NOMO-1 (cell line): ENCODE data around the gene POP7.
A peak's percentile ranks its signal among the peaks of the same experiment; 100 is the strongest.
"Not testable (repeated sequence)": the region's sequence is repeated elsewhere in the genome, so short reads cannot be mapped to it uniquely, and the experiment has no call there.

Source experiments
- DNase-seq, 2 experiments: peaks; one replicate each; lab custom pipeline; 2025; ENCODE audit not compliant: unreplicated experiment in 2 of 2; lab: John Stamatoyannopoulos, UW

The POP7 gene

DNA sequence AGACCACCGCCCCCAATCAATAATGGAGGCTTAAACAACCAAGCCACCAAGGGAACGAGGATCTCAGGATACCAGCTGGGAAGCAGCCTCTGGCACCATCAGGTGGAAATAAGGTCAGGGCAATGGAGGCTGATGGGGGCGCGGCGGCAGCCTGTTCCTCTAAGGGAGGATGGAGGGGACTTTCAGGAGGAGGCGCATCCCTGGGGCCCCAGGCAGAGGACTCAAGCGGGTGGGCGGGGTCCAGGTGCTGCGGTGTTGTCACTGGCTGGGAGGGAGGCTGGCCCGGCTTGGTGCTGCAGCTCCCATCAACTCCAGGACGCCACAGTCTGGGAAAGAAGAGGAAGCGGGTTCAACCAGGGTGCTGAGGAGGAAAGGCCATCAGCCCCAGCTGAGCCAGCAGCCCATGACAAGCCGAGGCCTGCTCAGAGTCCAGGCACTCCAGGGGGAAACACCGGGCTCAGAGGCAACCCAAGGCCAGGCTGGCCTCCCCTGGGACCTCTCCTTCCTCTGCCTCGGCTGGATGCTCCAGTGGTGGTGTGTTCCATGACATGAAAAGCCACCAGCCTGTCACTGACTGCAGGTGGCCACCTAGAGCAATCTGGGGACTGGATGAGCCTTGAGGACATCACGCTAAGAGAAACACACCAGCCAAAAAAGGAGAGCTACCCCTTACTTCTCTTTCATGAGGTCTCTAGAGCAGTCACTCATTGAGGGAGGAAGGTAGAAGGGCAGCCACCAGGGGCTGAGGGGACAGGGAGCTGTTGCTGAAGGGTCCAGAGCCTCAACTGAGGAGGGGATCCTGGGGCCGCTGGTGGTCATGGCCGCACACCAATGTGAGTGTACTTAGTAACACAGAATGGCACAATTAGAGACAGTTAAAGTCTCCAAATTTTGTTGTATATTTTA, 16.4 kb upstream of the POP7 start:
- DNase-seq: no peak

DNA sequence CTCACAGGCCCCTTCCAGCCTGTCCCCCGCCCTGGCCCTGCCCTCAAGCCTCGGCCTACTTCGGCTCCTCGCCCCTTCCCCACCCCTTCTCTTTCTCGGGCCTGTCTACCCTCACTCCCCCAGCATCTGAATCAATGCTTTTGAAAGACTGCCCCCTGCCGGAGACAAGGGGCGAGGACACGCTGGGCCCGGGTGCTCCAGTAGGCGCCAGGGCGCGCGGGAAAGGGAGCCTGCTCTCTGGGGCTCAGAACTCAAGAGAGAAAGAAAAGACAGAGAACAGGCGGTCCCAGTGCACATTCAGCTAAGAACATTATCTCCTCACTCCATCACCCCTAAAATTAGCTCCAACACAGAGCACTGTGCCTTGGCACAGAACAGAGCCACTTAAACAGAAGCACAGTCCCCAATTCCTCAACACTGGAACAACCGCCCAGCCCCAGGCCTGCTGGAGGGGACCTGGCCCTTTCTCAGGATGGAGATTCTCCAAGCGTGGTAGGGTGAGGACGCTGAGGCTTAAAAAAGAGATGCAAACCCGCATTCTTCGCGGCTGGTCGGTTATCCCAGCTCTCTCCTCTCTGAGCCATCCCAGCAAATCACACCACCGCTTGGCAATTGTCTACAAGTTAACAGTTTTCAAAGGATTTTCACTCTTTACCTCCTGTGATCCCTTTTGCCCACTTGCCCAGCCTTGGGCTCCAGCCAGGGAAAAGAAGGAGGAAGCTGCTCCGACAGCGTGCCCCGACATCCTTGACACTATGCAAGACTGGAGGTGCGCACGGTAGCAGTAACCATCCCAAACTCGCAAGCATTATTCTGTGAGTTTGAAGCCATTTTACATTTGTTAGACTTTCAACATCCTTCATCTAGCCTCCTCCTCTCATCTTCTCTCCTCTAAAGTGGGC, 14.0 kb upstream of the POP7 start:
- peak; percentile 60 to 64 for DNase-seq

DNA sequence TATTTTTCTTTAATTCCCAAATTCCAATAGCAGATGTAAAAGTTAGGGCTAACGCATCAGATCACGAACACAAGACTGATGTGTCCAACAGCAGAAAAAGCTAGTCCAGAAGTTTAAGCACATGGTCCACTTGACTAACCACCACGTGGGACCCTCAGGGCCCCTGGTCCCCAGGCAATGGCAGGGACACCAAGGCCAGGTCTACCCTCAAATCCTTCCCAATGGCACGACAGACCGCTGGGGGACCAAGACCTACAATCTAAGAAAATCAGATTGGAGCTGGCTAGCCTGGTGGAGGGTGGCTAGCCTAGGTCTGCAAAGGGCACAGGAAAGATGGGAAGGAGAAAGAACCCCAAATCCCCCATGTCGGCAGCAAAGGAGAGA, 13.4 kb upstream of the POP7 start:
- no peak for DNase-seq

DNA sequence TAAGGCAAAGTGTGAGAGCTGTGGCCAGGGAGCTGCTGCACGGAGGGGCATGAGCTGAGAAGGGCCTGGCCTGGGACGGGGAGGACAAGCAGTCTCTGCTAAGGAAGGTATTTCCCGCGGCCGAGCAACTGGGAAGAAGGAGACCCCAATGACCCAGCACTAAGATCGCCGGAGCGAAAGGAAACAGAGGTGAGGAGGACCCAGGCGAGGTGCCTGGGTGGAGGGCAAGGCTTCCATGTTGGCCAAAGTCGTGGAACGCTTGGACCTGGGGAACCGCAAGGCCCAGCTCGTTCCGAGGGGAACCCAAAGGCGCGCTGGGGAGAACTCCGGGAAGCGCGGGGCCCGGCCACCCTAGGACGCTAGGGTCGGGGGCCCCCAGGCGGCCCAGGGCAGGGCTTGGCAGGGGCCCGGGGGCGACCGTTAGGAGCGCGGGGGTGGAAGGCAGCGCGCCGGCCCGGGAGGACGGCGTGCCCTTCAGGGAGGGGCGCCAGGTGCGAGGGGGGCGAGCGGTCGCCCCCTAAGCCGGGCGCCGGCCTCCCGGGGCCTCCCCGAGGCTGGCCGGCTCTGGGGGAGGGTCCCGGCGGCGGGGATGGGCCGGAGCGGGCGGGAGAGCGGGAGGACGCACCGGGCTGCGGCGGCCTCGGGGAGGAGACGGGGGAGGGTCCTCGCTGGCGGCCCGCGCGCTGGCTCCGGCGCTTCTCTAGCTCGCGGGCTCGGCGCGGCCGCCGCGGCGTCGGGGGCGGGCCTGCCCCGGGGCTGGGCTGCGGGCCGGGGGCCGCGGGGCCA, 12.4 kb upstream of the POP7 start:
- DNase-seq: no peak

DNA sequence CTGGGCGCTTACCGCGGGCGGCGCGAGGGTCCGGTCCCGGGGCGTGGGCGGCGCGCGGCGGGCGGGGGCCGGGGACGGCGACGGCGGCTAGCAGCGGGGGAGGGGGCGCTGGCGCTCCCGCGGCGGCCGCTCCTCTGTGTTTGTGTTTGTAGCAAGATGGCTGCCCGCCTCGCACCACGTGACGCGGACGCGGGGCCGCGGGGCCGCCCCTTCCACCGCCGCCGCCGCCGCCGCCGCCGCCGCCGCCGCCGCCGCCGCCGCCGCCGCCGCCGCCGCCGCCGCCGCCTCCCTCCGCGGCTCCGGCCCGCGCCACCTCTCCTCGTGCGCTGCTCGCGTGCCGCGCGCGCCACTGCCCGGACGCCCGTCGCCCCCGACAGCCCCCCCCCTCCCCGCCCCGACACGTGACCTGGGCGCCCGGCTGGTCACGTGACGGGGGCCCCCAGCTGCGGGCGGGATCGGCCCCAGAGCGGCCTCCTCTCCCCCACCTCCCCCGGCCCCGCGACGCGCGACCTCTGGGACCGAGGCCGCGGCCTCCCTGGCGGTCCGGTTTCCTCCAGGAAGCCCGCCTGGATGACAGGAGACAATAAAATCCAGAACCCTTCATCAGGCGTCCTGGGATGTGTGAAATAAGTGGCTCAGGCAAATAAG, 11.7 kb upstream of the POP7 start, which contains the start of gene GIGYF1:
Gene GIGYF1, minus strand, starts transcription at position 153 of the 648 bp plus-strand sequence. CDS start 6,012 bp downstream, outside the sequence.
- peak; percentile 70 to 80 for DNase-seq

DNA sequence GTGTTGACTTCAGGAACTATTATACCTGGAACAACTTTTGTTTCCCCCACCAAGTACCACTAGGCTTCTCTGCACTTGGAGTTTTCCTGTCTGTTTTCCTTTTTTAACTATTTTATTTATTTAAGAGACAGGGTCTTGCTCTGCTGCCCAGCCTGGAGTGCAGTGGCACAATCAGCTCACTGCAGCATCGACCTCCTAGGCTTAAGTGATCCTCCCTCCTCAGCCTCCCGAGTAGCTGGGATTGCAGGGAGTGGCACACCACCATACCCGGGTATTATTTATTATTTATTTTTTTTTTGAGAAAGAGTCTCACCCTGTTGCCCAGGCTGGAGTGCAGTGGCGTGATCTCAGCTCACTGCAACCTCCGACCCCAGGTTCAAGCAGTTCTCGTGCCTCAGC, 9.8 kb upstream of the POP7 start:
- DNase-seq: no peak

DNA sequence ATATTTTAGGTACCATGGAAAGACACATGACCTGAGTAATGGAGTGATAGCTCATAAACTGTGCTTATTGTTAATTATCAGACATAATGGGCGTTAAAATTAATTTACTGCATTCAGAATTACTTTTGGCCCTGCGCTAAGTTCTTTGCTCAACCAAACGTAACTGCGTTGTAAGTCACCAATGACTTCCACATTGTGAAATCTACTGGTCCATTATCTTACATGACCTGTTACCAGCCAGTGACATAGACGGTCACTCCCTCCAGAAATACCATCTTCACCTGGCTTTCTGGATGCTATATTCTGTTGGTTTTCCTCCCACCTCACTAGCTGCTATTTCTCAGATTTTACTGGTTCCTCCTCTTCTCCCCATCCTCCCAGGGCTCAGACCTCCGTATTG, 6.9 kb upstream of the POP7 start:
- DNase-seq: peak in 1 of 2 experiments; percentile 27

DNA sequence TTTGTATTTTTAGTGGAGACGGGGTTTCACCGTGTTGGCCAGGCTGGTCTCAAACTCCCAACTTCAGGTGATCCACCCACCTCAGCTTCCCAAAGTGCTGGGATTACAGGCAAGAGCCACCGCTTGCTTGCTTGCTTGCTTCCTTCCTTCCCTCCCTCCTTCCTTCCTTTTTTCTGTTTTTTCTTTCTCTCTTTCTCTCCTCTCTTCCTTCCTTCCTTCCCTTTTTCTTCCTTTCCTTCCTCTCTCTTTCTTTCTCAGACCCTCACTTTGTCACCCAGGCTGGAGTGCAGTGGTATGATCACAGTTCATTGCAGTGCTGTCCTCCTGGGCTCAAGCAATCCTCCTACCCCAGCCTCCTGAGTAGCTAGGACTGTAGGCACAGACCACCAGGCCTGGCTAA, 4.8 kb upstream of the POP7 start:
- not testable (repeated sequence) for DNase-seq

DNA sequence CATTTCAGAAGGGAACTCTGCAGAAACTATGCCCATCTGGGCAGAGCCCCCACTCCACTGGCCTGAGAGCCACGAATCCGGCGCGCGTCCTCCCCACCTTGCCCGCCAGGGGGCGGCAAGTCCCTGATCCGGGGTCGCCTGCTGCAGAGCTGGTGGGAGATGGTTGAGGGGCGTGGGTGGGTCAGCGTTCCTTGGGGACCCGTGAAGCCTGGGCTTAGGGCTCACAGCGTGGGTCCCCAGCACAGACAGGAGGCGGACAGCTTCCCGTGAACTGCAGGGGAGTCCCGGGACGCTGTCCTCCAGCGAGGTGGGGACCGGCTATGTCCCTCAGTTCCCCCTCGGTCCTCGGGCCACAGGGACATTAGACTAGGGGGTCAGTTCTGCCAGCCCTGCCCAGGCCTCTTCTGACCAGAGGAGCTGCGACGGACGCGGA, 585 bp upstream of the POP7 start:
- DNase-seq: peak; percentile 80 to 84

DNA sequence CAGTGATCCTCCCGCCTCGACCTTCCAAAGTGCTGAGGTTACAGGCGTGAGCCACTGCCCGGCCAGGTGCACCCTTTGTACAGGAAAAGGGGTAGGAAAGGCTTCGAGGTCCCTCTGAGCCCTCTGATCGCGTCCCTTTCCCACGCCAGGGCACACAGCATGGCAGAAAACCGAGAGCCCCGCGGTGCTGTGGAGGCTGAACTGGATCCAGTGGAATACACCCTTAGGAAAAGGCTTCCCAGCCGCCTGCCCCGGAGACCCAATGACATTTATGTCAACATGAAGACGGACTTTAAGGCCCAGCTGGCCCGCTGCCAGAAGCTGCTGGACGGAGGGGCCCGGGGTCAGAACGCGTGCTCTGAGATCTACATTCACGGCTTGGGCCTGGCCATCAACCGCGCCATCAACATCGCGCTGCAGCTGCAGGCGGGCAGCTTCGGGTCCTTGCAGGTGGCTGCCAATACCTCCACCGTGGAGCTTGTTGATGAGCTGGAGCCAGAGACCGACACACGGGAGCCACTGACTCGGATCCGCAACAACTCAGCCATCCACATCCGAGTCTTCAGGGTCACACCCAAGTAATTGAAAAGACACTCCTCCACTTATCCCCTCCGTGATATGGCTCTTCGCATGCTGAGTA, 871 bp downstream of the POP7 start:
- no peak for DNase-seq

DNA sequence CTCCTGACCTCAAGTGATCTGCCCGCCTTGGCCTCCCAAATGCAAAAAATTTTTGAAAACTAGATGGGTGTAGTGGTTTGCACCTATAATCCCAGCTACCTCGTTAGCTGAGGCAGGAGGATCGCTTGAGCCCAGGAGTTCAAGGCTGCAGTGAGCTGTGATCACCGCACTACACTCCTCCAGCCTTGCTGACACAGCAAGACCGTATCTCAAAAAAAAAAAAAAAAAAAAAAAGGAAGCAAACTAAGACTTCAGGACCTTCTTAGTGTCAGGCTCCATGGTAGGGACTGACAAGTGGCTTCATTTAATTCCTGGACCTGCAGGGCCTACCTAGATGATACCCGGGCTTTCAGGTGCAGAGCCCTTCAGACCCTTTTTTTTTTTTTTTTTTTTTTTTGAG, 2.5 kb downstream of the POP7 start:
- DNase-seq: no peak

DNA sequence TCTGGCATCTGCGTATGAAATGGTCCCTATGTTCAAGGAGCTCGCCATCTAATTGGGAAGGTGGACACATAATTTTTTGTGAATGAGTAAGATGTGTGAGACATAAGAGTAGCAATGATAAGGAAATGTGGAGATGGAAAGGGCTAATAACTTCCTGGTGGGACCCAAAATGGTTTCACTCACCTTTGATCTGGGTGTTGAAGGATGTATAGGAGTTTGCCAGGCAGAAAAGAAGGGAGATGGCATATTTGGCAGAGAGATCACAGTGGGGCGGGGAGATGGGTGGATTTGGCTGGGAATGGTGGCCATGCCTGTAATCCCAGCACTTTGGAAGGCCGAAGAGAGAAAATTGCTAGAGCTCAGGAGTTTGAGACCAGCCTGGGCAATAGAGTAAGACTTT, 4.5 kb downstream of the POP7 start:
- DNase-seq: no peak

DNA sequence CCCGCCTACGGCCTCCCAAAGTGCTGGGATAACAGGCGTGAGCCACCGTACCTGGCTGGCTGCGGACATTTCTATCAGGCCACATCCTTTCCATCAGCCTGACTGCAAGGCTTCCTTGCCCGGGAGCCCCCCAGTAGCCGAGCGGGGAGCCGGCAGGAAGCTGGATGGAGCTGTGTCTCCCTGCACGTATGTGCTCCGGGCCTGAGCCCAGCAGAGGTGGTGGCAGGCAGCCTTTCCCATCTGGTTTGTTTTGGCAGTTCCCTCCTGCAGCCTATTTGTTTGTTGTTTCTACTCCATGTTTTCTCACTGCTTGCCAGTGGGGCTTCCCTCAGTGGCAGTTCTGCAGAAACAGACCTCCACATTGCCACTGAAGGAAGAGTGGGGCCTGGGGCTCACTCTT, 5.4 kb downstream of the POP7 start:
- no peak for DNase-seq

DNA sequence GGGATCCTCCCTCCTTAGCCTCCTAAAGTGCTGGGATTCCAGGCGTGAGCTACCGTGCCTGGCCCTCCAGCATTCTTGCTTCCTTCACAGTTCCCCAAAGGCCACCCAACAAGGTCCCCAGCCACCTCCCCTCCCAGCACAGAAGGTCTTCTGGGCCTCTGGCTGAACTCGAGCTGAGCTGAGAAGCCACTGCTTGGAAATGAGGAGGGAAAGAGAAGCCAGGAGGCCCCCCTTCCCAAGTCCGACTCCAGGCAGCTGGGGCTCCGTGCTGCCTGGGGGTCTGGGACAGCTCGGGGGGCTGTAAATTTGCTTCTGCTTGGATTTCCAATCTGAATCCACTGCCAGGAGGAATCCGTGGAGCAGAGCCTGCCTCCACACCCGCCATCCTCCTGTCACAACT, 8.8 kb downstream of the POP7 start:
- no peak for DNase-seq

DNA sequence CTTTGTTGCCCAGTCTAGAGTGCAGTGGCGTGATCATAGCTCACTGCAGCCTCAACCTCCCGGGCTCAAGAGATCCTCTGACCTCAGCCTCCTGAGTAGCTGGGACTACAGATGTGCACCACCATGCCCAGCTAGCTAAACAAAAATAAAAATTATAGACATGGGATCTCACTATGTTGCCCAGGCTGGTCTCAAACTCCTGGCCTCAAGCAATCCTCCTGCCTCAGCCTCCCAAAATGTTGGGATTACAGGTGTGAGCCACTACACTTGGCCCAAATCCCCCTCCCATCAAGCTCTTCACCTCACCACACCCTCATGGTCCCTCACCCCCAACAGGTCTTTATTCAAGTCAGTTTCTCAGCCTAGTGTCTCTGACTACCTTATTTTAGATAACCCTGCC, 11.2 kb downstream of the POP7 start:
- DNase-seq: not testable (repeated sequence)

DNA sequence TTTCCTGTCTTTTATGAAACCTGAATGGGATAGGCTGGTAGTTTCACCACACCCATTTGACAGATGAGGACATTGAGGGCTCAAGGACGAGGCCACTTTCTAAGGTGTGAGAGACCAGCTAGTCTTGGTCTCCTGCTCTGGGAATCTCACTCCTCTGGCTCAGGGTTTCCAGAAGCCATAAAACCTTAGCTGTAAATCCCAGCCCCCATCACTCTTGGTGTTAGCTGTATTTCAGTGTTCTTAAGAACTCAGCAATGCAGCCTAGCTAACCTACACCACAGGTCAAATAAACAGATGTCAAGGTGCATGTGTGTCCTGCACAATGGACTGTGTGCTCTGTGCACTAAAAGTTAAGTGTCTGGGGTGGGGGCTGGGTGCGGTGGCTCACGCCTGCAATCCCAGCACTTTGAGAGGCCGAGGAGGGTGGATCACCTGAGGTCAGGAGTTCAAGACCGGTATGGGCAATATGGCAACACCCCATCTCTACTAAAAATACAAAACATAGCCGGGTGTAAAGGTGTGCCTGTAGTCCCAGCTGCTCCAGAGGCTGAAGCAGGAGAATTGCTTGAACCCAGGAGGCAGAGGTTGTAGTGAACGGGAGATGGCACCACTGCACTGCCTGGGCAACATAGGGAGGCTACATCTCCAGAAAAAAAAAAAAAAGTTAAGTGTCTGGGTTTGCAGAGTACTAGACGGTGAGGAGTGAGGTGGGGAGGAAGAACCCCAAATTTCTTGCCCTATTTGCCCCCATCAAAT, 13.8 kb downstream of the POP7 start:
- DNase-seq: no peak

DNA sequence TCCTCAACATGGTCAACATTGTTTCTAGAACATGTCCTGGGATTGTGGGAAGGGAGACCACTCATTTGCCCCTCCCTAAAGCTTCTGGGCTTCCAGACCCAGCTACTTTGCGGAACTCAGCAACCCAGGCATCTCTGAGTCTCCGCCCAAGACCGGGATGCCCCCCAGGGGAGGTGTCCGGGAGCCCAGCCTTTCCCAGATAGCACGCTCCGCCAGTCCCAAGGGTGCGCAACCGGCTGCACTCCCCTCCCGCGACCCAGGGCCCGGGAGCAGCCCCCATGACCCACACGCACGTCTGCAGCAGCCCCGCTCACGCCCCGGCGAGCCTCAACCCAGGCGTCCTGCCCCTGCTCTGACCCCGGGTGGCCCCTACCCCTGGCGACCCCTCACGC, 14.4 kb downstream of the POP7 start, which contains the start of gene EPO:
Gene EPO, plus strand, starts transcription at position 190 of the 392 bp plus-strand sequence. CDS start 513 bp downstream, outside the sequence.
- no peak for DNase-seq

DNA sequence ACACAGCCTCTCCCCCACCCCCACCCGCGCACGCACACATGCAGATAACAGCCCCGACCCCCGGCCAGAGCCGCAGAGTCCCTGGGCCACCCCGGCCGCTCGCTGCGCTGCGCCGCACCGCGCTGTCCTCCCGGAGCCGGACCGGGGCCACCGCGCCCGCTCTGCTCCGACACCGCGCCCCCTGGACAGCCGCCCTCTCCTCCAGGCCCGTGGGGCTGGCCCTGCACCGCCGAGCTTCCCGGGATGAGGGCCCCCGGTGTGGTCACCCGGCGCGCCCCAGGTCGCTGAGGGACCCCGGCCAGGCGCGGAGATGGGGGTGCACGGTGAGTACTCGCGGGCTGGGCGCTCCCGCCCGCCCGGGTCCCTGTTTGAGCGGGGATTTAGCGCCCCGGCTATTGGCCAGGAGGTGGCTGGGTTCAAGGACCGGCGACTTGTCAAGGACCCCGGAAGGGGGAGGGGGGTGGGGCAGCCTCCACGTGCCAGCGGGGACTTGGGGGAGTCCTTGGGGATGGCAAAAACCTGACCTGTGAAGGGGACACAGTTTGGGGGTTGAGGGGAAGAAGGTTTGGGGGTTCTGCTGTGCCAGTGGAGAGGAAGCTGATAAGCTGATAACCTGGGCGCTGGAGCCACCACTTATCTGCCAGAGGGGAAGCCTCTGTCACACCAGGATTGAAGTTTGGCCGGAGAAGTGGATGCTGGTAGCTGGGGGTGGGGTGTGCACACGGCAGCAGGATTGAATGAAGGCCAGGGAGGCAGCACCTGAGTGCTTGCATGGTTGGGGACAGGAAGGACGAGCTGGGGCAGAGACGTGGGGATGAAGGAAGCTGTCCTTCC, 15.0 kb downstream of the POP7 start:
- DNase-seq: no peak
